IPS DF 4.7 (cell line): ENCODE data around the gene UBE2A.

Experiments used
- DNase-seq: peaks from one replicate; pipeline ENCODE4 v3.0.0-alpha.2; 2013; ENCODE audit warnings: low spot score; ENCODE audit errors: extremely low read depth

Gene UBE2A

DNA sequence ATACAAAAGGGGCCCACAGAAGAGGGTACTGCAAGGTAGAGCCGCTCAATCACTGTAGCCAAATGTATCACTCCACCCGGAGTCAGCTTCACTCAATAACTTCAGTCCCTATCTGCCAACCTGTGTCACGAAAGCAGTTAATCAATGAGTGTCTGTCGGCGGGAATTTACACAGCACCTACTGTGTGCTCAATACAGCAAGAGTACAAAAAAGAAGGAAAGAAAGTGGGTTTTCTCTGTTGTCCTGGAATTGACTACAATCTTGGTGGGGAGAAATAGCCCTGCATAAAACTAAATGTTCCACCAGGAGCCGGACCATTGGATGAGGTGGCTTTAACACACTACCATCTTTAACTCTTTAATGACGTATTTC, 32.6 kb downstream of the UBE2A start:
- no peak for DNase-seq

- no peak for DNase-seq
Measured at GRCh38 chrX:119614776-119615175, 40.4 kb downstream of the UBE2A start.

DNA sequence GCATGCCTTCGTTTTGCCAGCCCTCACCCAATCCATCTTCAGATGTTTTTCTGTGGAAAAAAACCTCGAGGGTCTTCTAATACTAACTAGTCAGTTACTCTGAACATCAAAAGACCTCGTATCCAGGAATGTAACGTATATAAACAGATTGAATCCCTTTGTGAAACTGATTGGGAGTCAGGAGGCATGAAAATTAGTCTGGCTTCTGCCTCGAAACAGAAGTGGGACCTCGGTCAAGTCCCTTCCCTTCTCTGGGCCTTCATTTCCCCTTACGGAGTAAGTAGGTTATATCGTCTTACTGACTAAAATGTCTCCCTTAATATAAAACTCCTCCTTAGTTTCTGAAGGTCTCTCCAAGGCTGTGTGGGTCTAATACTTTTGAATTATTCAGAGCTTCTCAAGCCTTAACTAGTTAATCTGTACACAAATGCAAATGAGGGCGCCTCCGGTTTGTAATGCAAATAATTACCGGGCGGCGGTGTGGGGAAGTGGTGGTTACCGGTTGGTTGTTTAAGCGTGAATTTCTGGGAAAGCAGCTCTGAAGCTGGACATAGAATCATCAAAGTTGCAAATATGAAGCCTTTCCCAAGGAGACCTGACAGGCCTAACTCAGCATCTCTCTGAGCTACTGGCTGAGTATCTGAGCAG, 43.3 kb downstream of the UBE2A start:
- DNase-seq: no peak

DNA sequence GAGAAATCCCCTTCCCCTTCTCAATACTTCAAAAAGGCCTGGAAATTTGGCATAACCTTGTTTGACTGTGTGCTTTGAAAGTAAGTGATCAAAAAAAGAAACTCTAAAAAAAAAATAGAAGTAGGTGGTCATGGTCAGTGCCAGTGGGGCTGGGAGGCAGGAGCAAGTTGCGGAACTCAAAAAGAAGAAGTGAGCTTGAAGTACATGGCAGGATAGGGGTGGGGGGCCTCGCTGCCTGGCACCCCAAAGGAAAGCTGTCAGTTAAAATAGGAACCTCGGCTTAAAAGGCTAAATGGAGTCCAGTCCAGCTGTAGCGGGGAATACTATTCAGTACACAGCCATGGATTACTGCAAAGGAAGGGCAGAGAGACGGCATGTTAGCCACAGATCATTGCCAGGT, 44.1 kb downstream of the UBE2A start:
- no peak for DNase-seq

- DNase-seq: no peak
Measured at GRCh38 chrX:119622356-119623232, 48.2 kb downstream of the UBE2A start.

DNA sequence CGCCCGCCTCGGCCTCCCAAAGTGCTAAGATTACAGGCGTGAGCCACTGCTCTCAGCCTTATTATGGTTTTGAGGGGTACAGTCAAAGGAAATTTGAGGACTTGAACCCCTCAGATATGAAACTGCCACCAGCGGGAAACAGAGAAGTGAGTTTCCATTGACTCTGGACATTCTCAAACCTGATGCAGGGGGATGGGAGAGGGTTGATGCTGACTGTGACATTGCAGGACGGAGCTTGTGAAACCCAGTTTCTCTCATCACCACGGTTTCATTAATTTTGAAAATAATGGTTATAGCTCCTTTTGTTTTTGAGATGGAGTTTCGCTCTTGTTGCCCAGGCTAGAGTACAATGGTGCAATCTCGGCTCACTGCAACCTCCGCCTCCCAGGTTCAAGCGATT, 50.1 kb downstream of the UBE2A start:
- no peak for DNase-seq

DNA sequence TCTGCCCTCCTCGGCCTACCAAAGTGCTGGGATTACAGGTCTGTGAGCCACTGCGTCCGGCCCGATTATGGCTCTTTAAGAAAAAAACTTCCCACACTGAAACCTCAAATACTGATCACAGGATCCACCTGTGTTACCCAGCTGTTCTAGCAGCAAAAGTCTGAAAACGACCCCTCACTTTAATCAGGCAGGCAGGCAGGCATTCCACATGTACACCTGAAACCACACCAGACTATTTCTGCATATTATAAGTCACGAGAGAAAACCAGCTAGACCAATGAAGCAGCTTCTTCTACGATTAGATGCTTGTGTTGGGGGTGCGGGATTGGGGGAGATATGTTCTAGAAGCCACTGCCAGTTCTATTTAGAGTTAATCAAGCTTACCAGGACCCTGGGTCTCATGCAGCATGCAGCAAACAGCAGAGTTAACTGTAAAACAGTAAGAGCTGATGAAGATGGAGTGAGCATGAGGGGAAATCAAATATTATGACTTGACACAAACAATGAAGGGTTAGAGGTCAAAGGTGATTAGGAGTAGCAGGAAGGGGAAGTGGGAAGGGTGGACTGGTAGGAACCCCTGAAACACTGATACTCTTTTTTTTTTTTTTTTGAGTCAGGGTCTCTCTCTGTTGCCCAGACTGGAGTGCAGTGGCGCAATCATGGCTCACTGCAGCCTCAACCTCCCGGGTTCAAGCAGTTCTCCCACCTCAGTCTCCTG, 50.7 kb downstream of the UBE2A start:
- DNase-seq: no peak

DNA sequence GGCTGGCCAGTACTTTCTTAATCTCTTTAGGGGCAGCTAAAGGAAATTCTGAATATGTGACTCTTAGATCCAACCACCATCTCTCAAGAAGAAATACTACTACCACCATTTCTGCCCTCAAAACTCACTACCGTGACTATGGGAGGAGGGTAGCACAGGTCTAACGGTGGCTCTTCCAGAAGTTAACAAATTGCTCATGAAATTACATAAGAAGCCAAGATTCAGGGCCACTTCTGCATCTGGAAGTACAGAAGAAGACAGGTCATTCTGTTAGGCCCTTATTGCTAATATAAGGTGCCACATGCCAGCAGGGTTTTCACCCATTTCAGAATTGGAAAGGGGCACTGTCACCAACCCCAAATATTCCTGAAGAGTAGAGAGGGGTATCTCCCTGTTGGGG, 51.5 kb downstream of the UBE2A start:
- no peak for DNase-seq
